GM10266 (cell line): ENCODE data around the gene FAM53B.

Experiments
- DNase-seq: peaks from one replicate; pipeline ENCODE4 v3.0.0; 2012; ENCODE audit errors: extremely low spot score
- CTCF ChIP-seq: IDR thresholded peaks from 2 replicates; pipeline ENCODE4 v1.5.1; 2012; ENCODE audit warnings: mild to moderate bottlenecking, low read depth; ENCODE audit not compliant: control insufficient read depth, insufficient read depth; ENCODE audit errors: missing control alignments

Gene FAM53B

GRCh38 chr10:124731551-124731950, 12.6 kb downstream of the FAM53B start:
- no peak for TF ChIP-seq CTCF
- DNase-seq: no peak

- no peak for DNase-seq
- TF ChIP-seq CTCF: no peak
These were observed 13.4 kb downstream of the FAM53B start for GRCh38 chr10:124730790-124731189.

DNA sequence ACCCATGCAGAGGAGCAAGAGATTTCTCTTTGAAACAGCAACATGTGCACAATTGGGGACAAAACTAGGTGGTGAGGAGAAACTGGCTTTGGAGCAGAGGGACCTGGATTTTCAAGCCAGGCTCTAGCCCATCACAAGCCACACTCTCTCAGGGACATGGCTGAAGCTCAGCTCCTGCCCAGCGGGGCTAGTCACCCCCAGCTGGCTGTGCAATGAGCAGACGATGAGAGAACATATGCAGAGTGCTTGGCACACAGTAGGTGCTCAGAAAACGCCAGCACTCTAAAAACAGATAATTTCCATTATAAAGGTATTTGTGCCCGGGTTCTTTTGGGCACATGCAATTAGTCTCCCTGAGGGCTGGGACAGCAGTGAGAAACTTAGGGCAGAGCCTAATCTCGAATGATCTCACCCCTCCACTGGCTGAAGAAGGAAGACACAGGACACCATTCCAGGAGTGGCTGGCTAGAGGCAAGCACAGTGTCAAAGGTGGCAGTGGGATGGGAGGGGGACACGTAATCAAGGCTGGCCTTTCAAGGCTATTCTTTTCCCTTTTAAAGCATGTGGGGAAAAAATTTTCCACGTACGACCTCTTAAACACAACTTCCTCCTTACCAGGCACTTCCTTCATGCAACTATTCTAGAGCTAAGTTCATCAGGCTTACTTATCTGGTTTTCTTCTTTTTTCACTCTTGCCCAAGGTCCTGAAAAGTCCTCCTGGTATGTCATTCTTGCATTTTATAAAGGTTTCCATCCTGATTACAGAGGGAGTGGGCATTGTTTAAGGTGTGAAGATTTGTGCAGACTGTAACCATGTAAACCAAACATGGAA, 15.1 kb downstream of the FAM53B start:
- DNase-seq: no peak
- TF ChIP-seq CTCF: no peak

GRCh38 chr10:124728071-124728829, 15.9 kb downstream of the FAM53B start:
- peak; percentile 42 for DNase-seq
- TF ChIP-seq CTCF: no peak

- TF ChIP-seq CTCF: no peak
These were observed 16.7 kb downstream of the FAM53B start for GRCh38 chr10:124727361-124727960.

GRCh38 chr10:124725791-124726190, 18.4 kb downstream of the FAM53B start:
- DNase-seq: no peak
- TF ChIP-seq CTCF: no peak

More at GRCh38 chr10:124727361-124727960, 16.7 kb downstream of the FAM53B start:
- no peak for DNase-seq
